ENCODE measurements around the gene CYFIP1.

Gene CYFIP1

GRCh38 chr15:22967084-22967770 lies 12.9 kb downstream of the CYFIP1 start:
- DNase-seq (ENCODE audit: low read depth): no peak

- DNase-seq (ENCODE audit: low read depth): no peak
Measured at GRCh38 chr15:22966321-22967083, 13.7 kb downstream of the CYFIP1 start.

GRCh38 chr15:22963641-22964040 lies 16.5 kb downstream of the CYFIP1 start:
- no peak for DNase-seq (ENCODE audit: low read depth)

- DNase-seq (ENCODE audit: low read depth): no peak
Measured at GRCh38 chr15:22962611-22963010, 17.6 kb downstream of the CYFIP1 start.

GRCh38 chr15:22961762-22962161 lies 18.4 kb downstream of the CYFIP1 start:
- DNase-seq (ENCODE audit: low read depth): no peak

- no peak for DNase-seq (ENCODE audit: low read depth)
Measured at GRCh38 chr15:22960556-22960955, 19.6 kb downstream of the CYFIP1 start.

- no peak for DNase-seq (ENCODE audit: low read depth)
Measured at GRCh38 chr15:22960126-22960525, 20.0 kb downstream of the CYFIP1 start.

GRCh38 chr15:22959321-22960101 lies 20.7 kb downstream of the CYFIP1 start:
- DNase-seq (ENCODE audit: low read depth): no peak

- no peak for DNase-seq (ENCODE audit: low read depth)
Measured at GRCh38 chr15:22958487-22959280, 21.5 kb downstream of the CYFIP1 start.

GRCh38 chr15:22956978-22957260 lies 23.2 kb downstream of the CYFIP1 start:
- DNase-seq (ENCODE audit: low read depth): no peak

GRCh38 chr15:22956257-22956977 lies 23.8 kb downstream of the CYFIP1 start:
- no peak for DNase-seq (ENCODE audit: low read depth)

GRCh38 chr15:22955544-22956119 lies 24.5 kb downstream of the CYFIP1 start:
- DNase-seq (ENCODE audit: low read depth): no peak

- no peak for DNase-seq (ENCODE audit: low read depth)
Measured at GRCh38 chr15:22954798-22955543, 25.2 kb downstream of the CYFIP1 start.

GRCh38 chr15:22954326-22954725 lies 25.8 kb downstream of the CYFIP1 start:
- no peak for DNase-seq (ENCODE audit: low read depth)

- DNase-seq (ENCODE audit: low read depth): no peak
Measured at GRCh38 chr15:22952796-22953579, 27.2 kb downstream of the CYFIP1 start.

- DNase-seq (ENCODE audit: low read depth): no peak
Measured at GRCh38 chr15:22951381-22952280, 28.5 kb downstream of the CYFIP1 start.

- no peak for DNase-seq (ENCODE audit: low read depth)
Measured at GRCh38 chr15:22951031-22951380, 29.2 kb downstream of the CYFIP1 start.

GRCh38 chr15:22950256-22950990 lies 29.7 kb downstream of the CYFIP1 start:
- no peak for DNase-seq (ENCODE audit: low read depth)

All from activated T-helper 1 cell treated with Interleukin-2 at 50 U/mL for 16 hours (primary cell).